CD4-positive, alpha-beta T cell (primary cell): Measurements from ENCODE around the gene B4GALT3. TPM values are rescaled to one million over a fixed set of nuclear protein-coding genes. Genes with fewer than 3 reads are reported as not detected.

Experiments used
- ATAC-seq: fragments of 200-7000 bp; cut with Tn5 transposase; one replicate; pipeline ENCODE4 v1.10.0; 2022; ENCODE audit warnings: mild to moderate bottlenecking; ENCODE audit not compliant: poor library complexity
- CTCF ChIA-PET: fragments of 350-600 bp; sonication (Branson Sonifier 250); formaldehyde crosslinking; loops from one replicate; lab custom pipeline; 2021; ENCODE audit warnings: antibody characterized with exemption, inconsistent platforms; lab: Charles Lee
- POLR2A ChIA-PET: fragments of 350-600 bp; sonication (Branson Sonifier 250); formaldehyde crosslinking; loops from one replicate; lab custom pipeline; 2021; ENCODE audit warnings: antibody characterized with exemption, inconsistent platforms; lab: Charles Lee
- DNase-seq, 14 experiments: peaks; one replicate each; pipeline ENCODE4 v3.0.0-alpha.2; 2013 to 2020; ENCODE audit warnings: mixed read lengths in 2 of 14
- H3K27ac ChIP-seq, 2 donors: one replicate each; pipeline versions ENCODE4 v1.5.1 to v1.7.0; 2013; ENCODE audit warnings: low read length in 2 of 2, low read depth in 1 of 2, mild to moderate bottlenecking in 1 of 2
- H3K27me3 ChIP-seq, 2 experiments: 1 replicate in 1 of 2; 2 replicates in 1 of 2; pipeline versions ENCODE4 v1.6.1 to v1.7.0; 2013; ENCODE audit warnings: low read length in 2 of 2, control low read depth in 1 of 2, mild to moderate bottlenecking in 1 of 2, moderate library complexity in 1 of 2; ENCODE audit not compliant: insufficient read depth in 2 of 2, control insufficient read depth in 1 of 2
- H3K36me3 ChIP-seq: one replicate; pipeline ENCODE4 v1.6.1; 2013; ENCODE audit warnings: low read length, control low read depth; ENCODE audit not compliant: insufficient read depth
- H3K4me1 ChIP-seq: one replicate; pipeline ENCODE4 v1.6.1; 2013; ENCODE audit warnings: low read length, control low read depth; ENCODE audit not compliant: insufficient read depth
- H3K4me3 ChIP-seq: one replicate; pipeline ENCODE4 v1.5.1; 2013; ENCODE audit warnings: mild to moderate bottlenecking, low read length, moderate library complexity
- H3K9me3 ChIP-seq, 2 experiments: 1 replicate in 1 of 2; 2 replicates in 1 of 2; pipeline versions ENCODE4 v1.6.1 to v1.7.0; 2013; ENCODE audit warnings: low read length in 2 of 2, mild to moderate bottlenecking in 2 of 2, control low read depth in 1 of 2, moderate library complexity in 1 of 2; ENCODE audit not compliant: control insufficient read depth in 1 of 2, insufficient read depth in 1 of 2
- H3K27ac Mint-ChIP-seq: one replicate; pipeline ENCODE4 v1.8.0; 2020; ENCODE audit warnings: mixed read lengths
- H3K27me3 Mint-ChIP-seq: one replicate; pipeline ENCODE4 v1.8.0; 2021; ENCODE audit warnings: mixed read lengths
- H3K36me3 Mint-ChIP-seq: one replicate; pipeline ENCODE4 v1.8.0; 2021; ENCODE audit warnings: low read depth, mixed read lengths
- H3K4me1 Mint-ChIP-seq: one replicate; pipeline ENCODE4 v1.8.0; 2021; ENCODE audit warnings: low read depth, mixed read lengths
- H3K4me3 Mint-ChIP-seq: one replicate; pipeline ENCODE4 v1.8.0; 2020; ENCODE audit warnings: mild to moderate bottlenecking, mixed read lengths
- H3K9me3 Mint-ChIP-seq: one replicate; pipeline ENCODE4 v1.8.0; 2020; ENCODE audit warnings: mixed read lengths
- intact Hi-C, 2 experiments: fragments of 100-400 bp; cut with DNase I in 1 of 2; cut with micrococcal nuclease in 1 of 2; formaldehyde crosslinking; loops; one replicate each; pipeline versions ENCODE4 v1.15.1 to v1.9.0; 2023 to 2025; cut with DNase I, micrococcal nuclease
- total RNA-seq, 174 experiments: library from RNA in 2 of 174; stranded (reverse) in 2 of 174; gene quantifications; one replicate each; pipeline ENCODE4 v1.2.3 and lab custom pipeline; 2021 to 2026
- TF ChIP-seq, protein P1 (sequence below): fragments of 200-600 bp; IDR thresholded peaks from one replicate; pipeline ENCODE4 v1.8.0; 2022; ENCODE audit warnings: antibody characterized with exemption, mild to moderate bottlenecking

The B4GALT3 gene
- total RNA-seq, 2 experiments from 2014 or later, result 40.8 to 44.3 TPM

GRCh38 chr1:161193561-161194235 lies 16.4 kb upstream of the B4GALT3 start:
- TF ChIP-seq, protein P1, sequence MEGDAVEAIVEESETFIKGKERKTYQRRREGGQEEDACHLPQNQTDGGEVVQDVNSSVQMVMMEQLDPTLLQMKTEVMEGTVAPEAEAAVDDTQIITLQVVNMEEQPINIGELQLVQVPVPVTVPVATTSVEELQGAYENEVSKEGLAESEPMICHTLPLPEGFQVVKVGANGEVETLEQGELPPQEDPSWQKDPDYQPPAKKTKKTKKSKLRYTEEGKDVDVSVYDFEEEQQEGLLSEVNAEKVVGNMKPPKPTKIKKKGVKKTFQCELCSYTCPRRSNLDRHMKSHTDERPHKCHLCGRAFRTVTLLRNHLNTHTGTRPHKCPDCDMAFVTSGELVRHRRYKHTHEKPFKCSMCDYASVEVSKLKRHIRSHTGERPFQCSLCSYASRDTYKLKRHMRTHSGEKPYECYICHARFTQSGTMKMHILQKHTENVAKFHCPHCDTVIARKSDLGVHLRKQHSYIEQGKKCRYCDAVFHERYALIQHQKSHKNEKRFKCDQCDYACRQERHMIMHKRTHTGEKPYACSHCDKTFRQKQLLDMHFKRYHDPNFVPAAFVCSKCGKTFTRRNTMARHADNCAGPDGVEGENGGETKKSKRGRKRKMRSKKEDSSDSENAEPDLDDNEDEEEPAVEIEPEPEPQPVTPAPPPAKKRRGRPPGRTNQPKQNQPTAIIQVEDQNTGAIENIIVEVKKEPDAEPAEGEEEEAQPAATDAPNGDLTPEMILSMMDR, result no peak
- Mint-ChIP-seq H3K4me3 (no peak overlapping the region), H3K36me3 (no peaks in the 10 kb centered on the region), H3K27ac (no peak overlapping the region), H3K4me1 (peaks cover 38% of the 10 kb centered on the region), H3K27me3 (no peaks in the 10 kb centered on the region), H3K9me3 (no peaks in the 10 kb centered on the region)
- POLR2A ChIA-PET, result interaction anchor here (1.0 to 4.1 kb wide), 5 partner anchors 9 to 32 kb away, joined by 3 to 22 read pairs (median 5); partner anchors contain the start of genes NDUFS2, PPOX and TOMM40L
- Histone ChIP-seq H3K27me3 (no peaks in the 10 kb centered on the region), H3K4me3 (no peak overlapping the region), H3K9me3 (no peaks in the 10 kb centered on the region), H3K27ac (no peak overlapping the region), H3K36me3 (no peaks in the 10 kb centered on the region), H3K4me1 (peaks cover 62% of the 10 kb centered on the region)
- intact Hi-C loops, result loop anchor here in 1 of 2 experiments (2.0 to 5.0 kb wide), 2 partner anchors 31 to 189 kb away; no protein-coding TSS in a partner anchor
- CTCF ChIA-PET, result interaction anchor here (1.1 to 1.9 kb wide), 3 partner anchors 8 to 27 kb away, joined by 3 to 7 read pairs (median 3); partner anchors contain the start of genes NDUFS2 and PPOX
- DNase-seq (no peak), ATAC-seq (no peak)

- H3K9me3 Mint-ChIP-seq, result no peaks in the 10 kb centered on the region
- ChIA-PET CTCF (interaction anchor here (0.7 to 2.4 kb wide), 9 partner anchors 8 to 38 kb away, joined by 3 to 14 read pairs (median 7); partner anchors contain the start of genes B4GALT3, NDUFS2, PPOX and TOMM40L), POLR2A (interaction anchor here (2.0 to 4.1 kb wide), 5 partner anchors 10 to 33 kb away, joined by 4 to 22 read pairs (median 15); partner anchors contain the start of genes NDUFS2, PPOX and TOMM40L)
- H3K4me1 ChIP-seq, result peaks cover 72% of the 10 kb centered on the region
- intact Hi-C loops, result loop anchor here in 1 of 2 experiments (2.0 to 5.0 kb wide), 2 partner anchors 32 to 190 kb away; no protein-coding TSS in a partner anchor
- peak overlapping the region; percentile 1 for H3K4me3 Mint-ChIP-seq
- H3K27ac Mint-ChIP-seq, result peak overlapping the region; percentile 14
- no peaks in the 10 kb centered on the region for H3K9me3 ChIP-seq
- H3K27me3 ChIP-seq, result no peaks in the 10 kb centered on the region
- H3K36me3 Mint-ChIP-seq, result no peaks in the 10 kb centered on the region
- ATAC-seq, result peak; percentile 98
- peaks cover 44% of the 10 kb centered on the region for H3K4me1 Mint-ChIP-seq
- no peaks in the 10 kb centered on the region for H3K27me3 Mint-ChIP-seq
- H3K27ac ChIP-seq, result no peak overlapping the region
- DNase-seq, result peak; percentile 49 to 87 (median 66)
- TF ChIP-seq, protein P1, result peak; percentile 80
- no peak overlapping the region for H3K4me3 ChIP-seq
- H3K36me3 ChIP-seq, result no peaks in the 10 kb centered on the region
These were observed 15.5 kb upstream of the B4GALT3 start for GRCh38 chr1:161192476-161193465.

- H3K4me1 Mint-ChIP-seq, result peaks cover 52% of the 10 kb centered on the region
- no peak for DNase-seq
- CTCF ChIA-PET, result interaction anchor here (0.7 to 2.4 kb wide), 8 partner anchors 9 to 39 kb away, joined by 3 to 14 read pairs (median 7); partner anchors contain the start of genes B4GALT3, NDUFS2, PPOX and TOMM40L
- no peaks in the 10 kb centered on the region for H3K9me3 Mint-ChIP-seq
- Histone ChIP-seq H3K27ac (no peak overlapping the region), H3K4me3 (no peak overlapping the region), H3K4me1 (peaks cover 80% of the 10 kb centered on the region), H3K27me3 (no peaks in the 10 kb centered on the region), H3K36me3 (no peaks in the 10 kb centered on the region), H3K9me3 (no peaks in the 10 kb centered on the region)
- no peaks in the 10 kb centered on the region for H3K27me3 Mint-ChIP-seq
- intact Hi-C loops, result loop anchor here in 1 of 2 experiments (2.0 to 5.0 kb wide), 2 partner anchors 33 to 190 kb away; no protein-coding TSS in a partner anchor
- POLR2A ChIA-PET, result interaction anchor here (2.0 to 4.1 kb wide), 5 partner anchors 9 to 34 kb away, joined by 4 to 22 read pairs (median 15); partner anchors contain the start of genes NDUFS2, PPOX and TOMM40L
- no peaks in the 10 kb centered on the region for H3K36me3 Mint-ChIP-seq
- ATAC-seq, result no peak
- H3K27ac Mint-ChIP-seq, result no peak overlapping the region
- TF ChIP-seq, protein P1, result no peak
- H3K4me3 Mint-ChIP-seq, result no peak overlapping the region
These were observed 14.7 kb upstream of the B4GALT3 start for GRCh38 chr1:161191971-161192370.
